Tibial artery (tissue), 4 donors: ENCODE results near the gene CDRT4.

Source experiments
- DNase-seq, 2 donors: peaks; one replicate each; pipeline ENCODE4 v3.0.0-alpha.2; 2019
- H3K27ac ChIP-seq, 2 donors: fragments of 200-600 bp; sonication (generic) in 1 of 2; 1 replicate in 1 of 2; 2 replicates in 1 of 2; pipeline ENCODE4 v1.5.1; 2018 to 2019; ENCODE audit warnings: mild to moderate bottlenecking in 1 of 2
- H3K27me3 ChIP-seq, 2 donors: fragments of 200-600 bp; sonication (generic) in 1 of 2; one replicate each; pipeline versions ENCODE4 v1.5.1 to v1.6.0; 2016 to 2019
- H3K36me3 ChIP-seq, 3 donors: fragments of 200-600 bp; sonication (generic) in 2 of 3; one replicate each; pipeline ENCODE4 v1.5.1; 2016 to 2019; ENCODE audit warnings: mild to moderate bottlenecking in 2 of 3
- H3K4me1 ChIP-seq, 4 donors: fragments of 200-600 bp; sonication (generic) in 2 of 4; 1 replicate in 3 of 4; 2 replicates in 1 of 4; pipeline ENCODE4 v1.5.1; 2016 to 2019
- H3K4me3 ChIP-seq, 2 donors: fragments of 200-600 bp; sonication (generic) in 1 of 2; 1 replicate in 1 of 2; 2 replicates in 1 of 2; pipeline ENCODE4 v1.5.1; 2018 to 2019; ENCODE audit warnings: mild to moderate bottlenecking in 2 of 2
- H3K9me3 ChIP-seq, 3 donors: fragments of 200-600 bp; sonication (generic) in 1 of 3; one replicate each; pipeline ENCODE4 v1.5.1; 2016 to 2019
- intact Hi-C: fragments of 100-400 bp; cut with DNase I; formaldehyde crosslinking; loops from one replicate; pipeline ENCODE4 v1.15.0; 2023; ENCODE audit warnings: low total_unique reads
- TF ChIP-seq, protein P1 (sequence below), 2 experiments: fragments of 200-600 bp in 1 of 2; fragments of 450-650 bp in 1 of 2; IDR thresholded peaks; one replicate each; pipeline ENCODE4 v1.5.1; 2017 to 2019; ENCODE audit warnings: antibody characterized with exemption in 2 of 2, mild to moderate bottlenecking in 1 of 2, moderate library complexity in 1 of 2

CDRT4 gene

GRCh38 chr17:15478845-15479244 is 11.4 kb upstream of the CDRT4 start:
- Histone ChIP-seq H3K27me3 (no peaks in the 10 kb centered on the region), H3K4me1 (no peaks in the 10 kb centered on the region), H3K9me3 (no peaks in the 10 kb centered on the region), H3K4me3 (no peak overlapping the region), H3K27ac (no peak overlapping the region), H3K36me3 (peaks cover 0 to 4% (median 0%) of the 10 kb centered on the region in 3 donors)
- intact Hi-C loops, result no loop called here
- TF ChIP-seq, protein P1, sequence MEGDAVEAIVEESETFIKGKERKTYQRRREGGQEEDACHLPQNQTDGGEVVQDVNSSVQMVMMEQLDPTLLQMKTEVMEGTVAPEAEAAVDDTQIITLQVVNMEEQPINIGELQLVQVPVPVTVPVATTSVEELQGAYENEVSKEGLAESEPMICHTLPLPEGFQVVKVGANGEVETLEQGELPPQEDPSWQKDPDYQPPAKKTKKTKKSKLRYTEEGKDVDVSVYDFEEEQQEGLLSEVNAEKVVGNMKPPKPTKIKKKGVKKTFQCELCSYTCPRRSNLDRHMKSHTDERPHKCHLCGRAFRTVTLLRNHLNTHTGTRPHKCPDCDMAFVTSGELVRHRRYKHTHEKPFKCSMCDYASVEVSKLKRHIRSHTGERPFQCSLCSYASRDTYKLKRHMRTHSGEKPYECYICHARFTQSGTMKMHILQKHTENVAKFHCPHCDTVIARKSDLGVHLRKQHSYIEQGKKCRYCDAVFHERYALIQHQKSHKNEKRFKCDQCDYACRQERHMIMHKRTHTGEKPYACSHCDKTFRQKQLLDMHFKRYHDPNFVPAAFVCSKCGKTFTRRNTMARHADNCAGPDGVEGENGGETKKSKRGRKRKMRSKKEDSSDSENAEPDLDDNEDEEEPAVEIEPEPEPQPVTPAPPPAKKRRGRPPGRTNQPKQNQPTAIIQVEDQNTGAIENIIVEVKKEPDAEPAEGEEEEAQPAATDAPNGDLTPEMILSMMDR (IDR thresholded peaks at IDR 0.05), result no peak
- DNase-seq, result no peak

DNA sequence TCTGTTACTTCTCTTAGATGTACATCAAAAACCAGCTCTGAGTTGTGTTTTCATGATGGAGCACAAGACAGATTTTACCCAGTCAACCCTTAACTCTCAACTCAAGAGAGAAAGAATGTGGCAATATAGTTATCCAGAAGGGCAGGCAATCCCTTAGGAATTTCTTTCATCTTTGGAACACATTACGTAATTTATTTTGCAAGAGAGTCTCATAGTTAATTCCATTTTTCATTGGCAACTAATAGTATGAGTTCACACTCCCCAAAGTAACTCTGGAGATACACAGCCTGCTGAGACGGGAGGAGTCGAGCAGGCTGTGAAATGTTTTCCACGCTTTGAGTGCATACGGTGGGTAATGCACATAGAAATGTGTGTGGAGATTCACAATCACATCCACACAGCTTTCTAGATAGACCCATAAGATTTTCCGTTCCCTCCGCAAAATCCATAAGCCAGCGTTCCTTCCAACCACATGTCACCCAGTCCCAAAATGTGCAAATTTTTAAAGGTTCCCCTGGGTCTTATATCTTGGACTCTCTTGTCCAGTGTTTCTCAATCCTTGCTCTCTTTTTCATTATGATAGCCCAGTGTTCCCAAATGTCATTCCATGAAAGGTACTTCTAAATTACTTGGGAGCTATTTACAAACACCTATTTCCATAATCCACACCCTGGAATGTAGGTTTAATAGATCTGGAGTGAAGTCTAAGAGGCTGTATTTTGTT is 8.4 kb upstream of the CDRT4 start:
- H3K27ac ChIP-seq, result no peak overlapping the region
- H3K36me3 ChIP-seq, result no peaks in the 10 kb centered on the region
- no peaks in the 10 kb centered on the region for H3K27me3 ChIP-seq
- no peaks in the 10 kb centered on the region for H3K4me1 ChIP-seq
- no peak overlapping the region for H3K4me3 ChIP-seq
- H3K9me3 ChIP-seq, result no peaks in the 10 kb centered on the region
- no peak for DNase-seq
- intact Hi-C loops, result no loop called here
- TF ChIP-seq, protein P1 (IDR thresholded peaks at IDR 0.05), result no peak

DNA sequence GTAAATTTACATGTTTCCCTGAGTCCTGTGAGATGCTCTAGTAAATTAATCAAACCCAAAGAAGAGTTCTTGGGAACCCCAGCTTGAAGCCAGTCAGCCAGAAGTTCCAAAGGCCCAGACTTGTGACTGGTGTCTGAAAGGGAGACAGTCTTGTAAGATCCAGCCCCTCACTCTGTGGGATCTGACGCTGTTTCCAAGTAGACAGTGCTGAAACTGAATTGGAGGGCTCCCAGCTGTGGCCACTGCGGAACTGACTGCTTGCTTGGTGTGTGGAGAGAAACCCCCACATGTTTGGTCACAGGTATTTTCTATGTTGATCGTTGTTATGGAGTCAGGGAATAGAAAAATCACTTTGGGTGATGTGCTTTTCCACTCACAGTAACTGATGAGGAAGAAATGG is 5.5 kb upstream of the CDRT4 start:
- H3K36me3 ChIP-seq, result no peaks in the 10 kb centered on the region
- no peak for DNase-seq
- no peaks in the 10 kb centered on the region for H3K9me3 ChIP-seq
- no peak overlapping the region for H3K27ac ChIP-seq
- TF ChIP-seq, protein P1 (IDR thresholded peaks at IDR 0.05), result no peak
- H3K4me3 ChIP-seq, result no peak overlapping the region
- no peaks in the 10 kb centered on the region for H3K27me3 ChIP-seq
- intact Hi-C loops, result no loop called here
- peaks cover 0 to 13% (median 2%) of the 10 kb centered on the region in 4 donors for H3K4me1 ChIP-seq

- TF ChIP-seq, protein P1 (IDR thresholded peaks at IDR 0.05), result no peak
- no peak for DNase-seq
- Histone ChIP-seq H3K9me3 (no peaks in the 10 kb centered on the region), H3K36me3 (no peaks in the 10 kb centered on the region), H3K27ac (no peak overlapping the region), H3K27me3 (no peaks in the 10 kb centered on the region), H3K4me3 (no peak overlapping the region), H3K4me1 (peaks cover 0 to 13% (median 2%) of the 10 kb centered on the region in 4 donors)
- intact Hi-C loops, result no loop called here
These were observed 3.1 kb upstream of the CDRT4 start for GRCh38 chr17:15470536-15470935.

DNA sequence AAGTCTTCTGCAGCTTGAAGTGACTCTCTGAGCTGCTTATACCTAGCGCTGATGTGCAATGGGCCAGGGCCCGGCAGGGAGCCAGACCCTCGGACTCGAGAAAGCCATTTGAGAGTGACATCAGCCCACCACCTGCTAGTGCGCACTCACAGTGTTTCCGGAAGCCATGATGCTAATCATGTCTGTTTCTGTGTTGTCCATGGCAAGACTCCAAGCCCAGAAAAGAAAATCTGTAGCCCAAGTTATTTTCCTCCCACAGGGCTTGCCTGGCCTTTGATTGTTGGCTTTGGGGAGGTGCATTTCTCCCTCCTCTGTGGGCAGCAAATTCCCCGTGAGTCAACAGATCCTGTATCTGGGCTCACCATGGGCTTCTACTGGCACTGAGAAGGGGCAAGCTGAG is 1.8 kb upstream of the CDRT4 start:
- Histone ChIP-seq H3K4me3 (no peak overlapping the region), H3K27me3 (no peaks in the 10 kb centered on the region), H3K4me1 (peaks cover 0 to 18% (median 6%) of the 10 kb centered on the region in 4 donors), H3K9me3 (no peaks in the 10 kb centered on the region), H3K36me3 (no peaks in the 10 kb centered on the region), H3K27ac (no peak overlapping the region)
- no peak for DNase-seq
- TF ChIP-seq, protein P1 (IDR thresholded peaks at IDR 0.05), result no peak
- intact Hi-C loops, result no loop called here
